DMS53 (cell line): ENCODE measurements around the gene MAPK8.

Source experiments
- DNase-seq: peaks from one replicate; lab custom pipeline; 2025; lab: John Stamatoyannopoulos, UW

Gene MAPK8

DNA sequence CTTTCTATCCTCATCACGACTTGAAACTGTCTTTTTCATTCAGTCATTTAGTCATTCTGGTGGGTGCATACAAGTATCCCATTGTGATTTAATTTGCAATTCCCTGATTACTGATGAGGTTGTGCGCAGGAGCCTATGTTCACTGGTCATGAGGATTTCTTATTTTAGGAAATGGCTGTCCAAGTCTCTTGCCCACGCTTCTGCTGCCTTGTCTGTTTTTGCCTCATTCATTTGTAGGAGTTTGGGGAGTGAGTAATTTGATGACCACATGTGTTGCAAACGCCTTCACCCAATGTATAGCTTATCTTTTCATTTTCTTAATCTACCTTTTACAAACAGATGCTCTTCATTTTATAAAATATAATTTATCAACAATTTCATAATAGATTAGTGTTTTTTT, 171.1 kb downstream of the MAPK8 start:
- DNase-seq: no peak

GRCh38 chr10:48478469-48478868, 172.0 kb downstream of the MAPK8 start:
- no peak for DNase-seq

GRCh38 chr10:48478980-48479811, 172.7 kb downstream of the MAPK8 start:
- no peak for DNase-seq

DNA sequence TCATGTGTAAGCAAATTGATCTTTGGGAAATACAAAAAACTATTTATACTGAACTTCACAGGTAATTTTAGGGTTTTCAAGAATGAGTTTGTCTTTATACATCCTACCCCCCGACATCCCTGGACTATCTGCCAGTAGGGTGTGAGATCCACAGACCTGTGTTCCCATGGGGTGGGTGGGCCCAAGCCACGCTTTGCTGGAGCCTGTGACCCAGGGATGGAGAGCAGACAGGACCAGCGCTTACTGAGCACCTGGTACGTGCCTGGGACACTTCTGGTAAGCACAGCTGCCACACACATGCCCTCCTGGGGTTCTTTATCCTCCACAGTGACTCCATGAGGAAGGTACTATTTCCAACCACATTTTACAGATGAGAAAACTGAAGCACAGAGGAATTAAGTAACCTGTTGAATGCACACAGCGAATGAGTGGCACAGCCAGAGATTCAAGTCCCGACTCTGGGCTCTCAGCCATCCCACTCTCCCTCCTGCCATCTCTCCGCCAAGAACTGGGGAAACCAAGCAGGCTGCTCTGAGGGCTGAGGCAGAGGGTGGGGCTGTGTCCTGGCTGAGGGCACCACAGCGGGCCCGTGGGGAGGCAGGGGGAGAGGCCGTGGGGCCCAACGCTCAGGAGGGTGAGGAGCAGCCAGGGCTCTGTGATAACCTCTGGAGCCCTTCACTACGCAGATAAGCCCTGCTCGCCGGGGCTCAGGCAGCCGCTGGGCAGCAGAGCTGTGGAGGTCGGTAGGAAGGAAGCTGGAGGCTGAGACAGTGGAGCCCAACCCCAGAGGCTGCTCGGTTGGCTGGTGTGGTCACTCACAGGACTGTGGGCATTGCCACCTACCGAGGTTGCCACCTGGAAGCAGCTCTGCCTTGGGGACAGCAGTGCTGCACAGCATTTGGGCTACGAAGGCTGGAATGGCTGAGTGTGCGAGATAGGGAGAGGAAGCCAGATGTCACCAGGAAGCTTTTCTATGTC, 174.2 kb downstream of the MAPK8 start:
- no peak for DNase-seq

DNA sequence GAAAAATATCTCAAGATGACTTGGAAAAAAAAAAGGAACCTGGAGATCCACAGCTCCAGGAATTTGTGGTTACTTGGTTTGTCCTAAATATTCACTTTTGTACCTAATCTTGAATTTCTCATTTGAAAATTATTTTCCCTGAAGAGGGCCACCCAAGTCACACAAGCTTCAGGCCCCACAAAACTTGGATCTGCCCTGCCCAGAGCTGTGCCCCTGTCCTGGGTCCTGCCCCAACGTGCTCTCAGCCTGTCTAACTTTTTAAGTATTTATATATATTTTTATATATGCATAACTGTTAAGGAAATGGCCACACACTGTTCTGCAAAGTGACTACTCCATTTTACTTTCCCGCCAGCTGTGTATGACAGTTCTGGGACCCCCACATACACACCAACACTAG, 174.9 kb downstream of the MAPK8 start:
- DNase-seq: no peak

DNA sequence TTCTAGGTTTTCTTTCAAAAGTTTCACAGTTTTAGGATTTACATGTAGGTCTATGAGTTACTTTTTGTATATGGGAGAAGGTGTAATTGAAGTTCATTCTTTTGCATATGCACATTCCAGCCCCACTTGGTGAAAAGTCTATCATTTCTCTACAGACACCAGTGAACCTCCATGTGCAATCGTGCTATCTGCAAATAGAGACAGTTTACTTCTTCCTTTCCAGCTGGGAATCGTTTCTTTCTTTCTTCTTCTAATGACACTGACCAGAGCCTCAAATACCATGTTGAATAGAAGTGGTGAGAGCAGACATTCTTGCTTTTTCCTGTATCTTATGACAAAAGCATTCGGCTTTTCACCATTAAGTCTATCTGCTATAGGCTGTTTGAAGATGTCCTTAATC, 175.7 kb downstream of the MAPK8 start:
- no peak for DNase-seq

GRCh38 chr10:48484911-48485310, 178.4 kb downstream of the MAPK8 start:
- no peak for DNase-seq

- no peak for DNase-seq
Observed at GRCh38 chr10:48485711-48486110, 179.2 kb downstream of the MAPK8 start.

DNA sequence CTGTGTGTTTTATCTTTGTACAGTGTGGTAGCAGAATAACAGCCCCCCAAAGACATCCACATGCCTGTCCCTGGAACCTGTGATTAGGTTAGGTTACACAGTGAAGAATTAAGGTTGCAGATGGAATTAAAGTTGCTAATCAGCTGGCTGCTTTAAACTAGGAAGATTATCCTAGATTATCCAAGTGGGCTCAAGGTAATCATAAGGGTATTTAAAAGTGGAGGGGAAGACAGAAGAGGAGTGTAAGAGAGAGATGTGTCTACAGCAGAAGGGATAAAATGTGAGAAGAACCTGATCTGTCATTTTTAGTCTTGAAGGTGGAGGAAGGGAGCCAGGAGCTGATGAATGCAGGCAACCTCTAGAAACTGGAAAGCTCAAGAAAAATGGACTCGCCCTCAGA, 180.8 kb downstream of the MAPK8 start:
- no peak for DNase-seq
